Stimulated activated CD4-positive, alpha-beta T cell treated with anti-CD3 and anti-CD28 coated beads, TNF-alpha, amount 100 ng/mL, for 1 hour (primary cell): ENCODE results near the gene ZNF576.
A peak's percentile ranks its signal among the peaks of the same experiment; 100 is the strongest.
"Not testable (repeated sequence)": the region's sequence is repeated elsewhere in the genome, so short reads cannot be mapped to it uniquely, and the experiment has no call there.

Experiments
- DNase-seq, 3 donors: peaks; one replicate each; pipeline ENCODE4 v3.0.0-alpha.2; 2020; ENCODE audit warnings: low read depth in 3 of 3, low spot score in 1 of 3

ZNF576 gene

GRCh38 chr19:43623889-43624670 lies 27.7 kb downstream of the ZNF576 start:
- no peak for DNase-seq

GRCh38 chr19:43624933-43625332 lies 28.5 kb downstream of the ZNF576 start:
- peak; percentile 57 to 73 (median 60) for DNase-seq

GRCh38 chr19:43625918-43626579 lies 29.7 kb downstream of the ZNF576 start:
- DNase-seq: no peak

GRCh38 chr19:43626838-43627237 lies 30.4 kb downstream of the ZNF576 start:
- no peak for DNase-seq

GRCh38 chr19:43628646-43629326 lies 32.4 kb downstream of the ZNF576 start:
- DNase-seq: no peak

GRCh38 chr19:43631491-43631890 lies 35.1 kb downstream of the ZNF576 start:
- DNase-seq: no peak

GRCh38 chr19:43633520-43633919 lies 37.1 kb downstream of the ZNF576 start:
- DNase-seq: no peak

- no peak for DNase-seq
Measured at GRCh38 chr19:43634068-43634467, 37.7 kb downstream of the ZNF576 start.

- no peak for DNase-seq
Measured at GRCh38 chr19:43634506-43634871, 38.1 kb downstream of the ZNF576 start.

- no peak for DNase-seq
Measured at GRCh38 chr19:43634872-43635560, 38.6 kb downstream of the ZNF576 start.

- DNase-seq: not testable (repeated sequence)
Measured at GRCh38 chr19:43635561-43635940, 39.2 kb downstream of the ZNF576 start.

GRCh38 chr19:43636121-43636683 lies 39.8 kb downstream of the ZNF576 start:
- DNase-seq: no peak

GRCh38 chr19:43638214-43638994 lies 42.0 kb downstream of the ZNF576 start:
- no peak for DNase-seq

- no peak for DNase-seq
Measured at GRCh38 chr19:43638995-43639518, 42.7 kb downstream of the ZNF576 start.

- DNase-seq: peak in 2 of 3 donors; percentile 22 to 49
Measured at GRCh38 chr19:43639519-43640423, 43.4 kb downstream of the ZNF576 start, which contains the start of gene CADM4. TSS of gene CADM4 (minus strand) at chr19:43639850. CDS start at chr19:43639790, 60 bp downstream.

GRCh38 chr19:43640424-43640757 lies 44.0 kb downstream of the ZNF576 start:
- no peak for DNase-seq

GRCh38 chr19:43641333-43641732 lies 44.9 kb downstream of the ZNF576 start:
- no peak for DNase-seq

GRCh38 chr19:43642531-43642930 lies 46.1 kb downstream of the ZNF576 start:
- no peak for DNase-seq

GRCh38 chr19:43643326-43643725 lies 46.9 kb downstream of the ZNF576 start:
- no peak for DNase-seq
